ENCODE results near the gene SLC9A7.

The SLC9A7 gene

DNA sequence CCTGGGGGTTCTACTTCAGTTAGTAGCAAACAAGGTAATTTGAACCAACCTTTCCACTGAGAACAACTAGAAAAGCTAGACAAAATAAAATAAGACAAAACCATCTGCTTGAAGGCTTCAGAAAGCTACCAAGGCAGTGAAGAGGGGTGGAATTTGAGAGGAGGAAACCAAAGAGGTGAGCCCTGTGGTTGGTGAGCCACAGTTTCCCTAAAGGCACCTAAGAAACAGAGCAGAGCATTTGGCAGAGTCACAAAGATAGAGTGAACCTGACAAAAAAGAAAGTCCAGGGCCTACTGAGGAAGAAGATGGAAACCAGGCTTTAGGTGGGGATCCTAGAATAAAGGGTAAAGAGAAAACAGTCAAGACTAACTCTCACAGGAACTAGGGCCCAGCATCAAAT is 141.0 kb downstream of the SLC9A7 start:
- H3K4me3 ChIP-seq (ENCODE audit: low read depth, low read length) = no peak overlapping the region
- TF ChIP-seq, protein P1, sequence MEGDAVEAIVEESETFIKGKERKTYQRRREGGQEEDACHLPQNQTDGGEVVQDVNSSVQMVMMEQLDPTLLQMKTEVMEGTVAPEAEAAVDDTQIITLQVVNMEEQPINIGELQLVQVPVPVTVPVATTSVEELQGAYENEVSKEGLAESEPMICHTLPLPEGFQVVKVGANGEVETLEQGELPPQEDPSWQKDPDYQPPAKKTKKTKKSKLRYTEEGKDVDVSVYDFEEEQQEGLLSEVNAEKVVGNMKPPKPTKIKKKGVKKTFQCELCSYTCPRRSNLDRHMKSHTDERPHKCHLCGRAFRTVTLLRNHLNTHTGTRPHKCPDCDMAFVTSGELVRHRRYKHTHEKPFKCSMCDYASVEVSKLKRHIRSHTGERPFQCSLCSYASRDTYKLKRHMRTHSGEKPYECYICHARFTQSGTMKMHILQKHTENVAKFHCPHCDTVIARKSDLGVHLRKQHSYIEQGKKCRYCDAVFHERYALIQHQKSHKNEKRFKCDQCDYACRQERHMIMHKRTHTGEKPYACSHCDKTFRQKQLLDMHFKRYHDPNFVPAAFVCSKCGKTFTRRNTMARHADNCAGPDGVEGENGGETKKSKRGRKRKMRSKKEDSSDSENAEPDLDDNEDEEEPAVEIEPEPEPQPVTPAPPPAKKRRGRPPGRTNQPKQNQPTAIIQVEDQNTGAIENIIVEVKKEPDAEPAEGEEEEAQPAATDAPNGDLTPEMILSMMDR (IDR thresholded peaks at IDR 0.05; ENCODE audit: low read depth, low read length) = no peak
- TF ChIP-seq MAX (IDR thresholded peaks at IDR 0.05; ENCODE audit: low read depth, low read length) (no peak), POLR2A (IDR thresholded peaks at IDR 0.05; ENCODE audit: extremely low read depth, insufficient read length) (no peak), MYC (IDR thresholded peaks at IDR 0.05; ENCODE audit: low read depth, low read length) (no peak)
- no peak for DNase-seq (ENCODE audit: low read depth)

DNA sequence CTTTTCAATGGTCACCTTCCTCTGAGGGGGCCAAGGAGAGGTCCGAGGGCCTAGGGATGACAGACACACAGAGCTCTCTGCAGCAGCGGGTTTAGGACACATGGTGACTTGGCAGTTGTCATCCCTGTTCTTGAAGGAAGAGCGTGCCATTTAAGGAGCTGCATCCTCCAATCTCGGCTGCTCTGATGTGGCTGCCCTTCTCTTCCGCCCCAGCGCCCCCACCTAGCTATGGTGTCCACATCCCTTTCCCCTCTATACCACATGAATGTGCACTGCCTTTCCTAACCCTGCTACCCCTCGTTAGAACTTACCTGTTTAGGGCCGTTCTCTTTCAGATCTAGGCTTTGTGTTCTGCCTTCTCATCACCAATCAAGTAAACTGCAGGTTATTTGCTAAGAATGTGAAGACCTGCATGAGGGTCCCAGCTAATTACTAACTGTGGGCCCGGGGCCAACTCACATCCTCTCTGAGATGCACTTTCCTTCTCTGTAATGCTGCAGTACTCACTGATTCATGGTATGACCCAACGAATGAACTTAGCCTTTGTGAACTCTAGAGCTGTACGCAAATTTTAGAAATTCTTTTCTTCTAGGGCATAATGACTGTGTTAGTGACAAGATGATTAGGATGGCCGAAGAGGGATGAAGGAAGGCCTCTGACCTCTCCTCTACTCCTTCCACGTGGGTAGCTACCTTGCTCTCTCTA is 147.1 kb downstream of the SLC9A7 start:
- TF ChIP-seq MYC (IDR thresholded peaks at IDR 0.05; ENCODE audit: low read depth, low read length) (no peak), POLR2A (IDR thresholded peaks at IDR 0.05; ENCODE audit: extremely low read depth, insufficient read length) (no peak), MAX (IDR thresholded peaks at IDR 0.05; ENCODE audit: low read depth, low read length) (no peak)
- TF ChIP-seq, protein P1 (IDR thresholded peaks at IDR 0.05; ENCODE audit: low read depth, low read length) = no peak
- no peak for DNase-seq (ENCODE audit: low read depth)
- no peak overlapping the region for H3K4me3 ChIP-seq (ENCODE audit: low read depth, low read length)

GRCh38 chrX:46610070-46610658 is 148.8 kb downstream of the SLC9A7 start:
- TF ChIP-seq MAX (IDR thresholded peaks at IDR 0.05; ENCODE audit: low read depth, low read length) (no peak), POLR2A (IDR thresholded peaks at IDR 0.05; ENCODE audit: extremely low read depth, insufficient read length) (no peak), MYC (IDR thresholded peaks at IDR 0.05; ENCODE audit: low read depth, low read length) (no peak)
- TF ChIP-seq, protein P1 (IDR thresholded peaks at IDR 0.05; ENCODE audit: low read depth, low read length) = no peak
- H3K4me3 ChIP-seq (ENCODE audit: low read depth, low read length) = no peak overlapping the region

GRCh38 chrX:46607916-46608315 is 151.0 kb downstream of the SLC9A7 start:
- DNase-seq (ENCODE audit: low read depth) = no peak
- no peak for TF ChIP-seq POLR2A (IDR thresholded peaks at IDR 0.05; ENCODE audit: extremely low read depth, insufficient read length)
- no peak for TF ChIP-seq MYC (IDR thresholded peaks at IDR 0.05; ENCODE audit: low read depth, low read length)
- no peak for TF ChIP-seq MAX (IDR thresholded peaks at IDR 0.05; ENCODE audit: low read depth, low read length)
- TF ChIP-seq, protein P1 (IDR thresholded peaks at IDR 0.05; ENCODE audit: low read depth, low read length) = no peak
- no peak overlapping the region for H3K4me3 ChIP-seq (ENCODE audit: low read depth, low read length)

More at GRCh38 chrX:46610070-46610658, 148.8 kb downstream of the SLC9A7 start:
- no peak for DNase-seq (ENCODE audit: low read depth)

- DNase-seq (ENCODE audit: low read depth) = no peak
- no peak overlapping the region for H3K4me3 ChIP-seq (ENCODE audit: low read depth, low read length)
- TF ChIP-seq POLR2A (IDR thresholded peaks at IDR 0.05; ENCODE audit: extremely low read depth, insufficient read length) (no peak), MAX (IDR thresholded peaks at IDR 0.05; ENCODE audit: low read depth, low read length) (no peak), MYC (IDR thresholded peaks at IDR 0.05; ENCODE audit: low read depth, low read length) (no peak)
- TF ChIP-seq, protein P1 (IDR thresholded peaks at IDR 0.05; ENCODE audit: low read depth, low read length) = no peak
Observed at GRCh38 chrX:46602468-46603102, 156.3 kb downstream of the SLC9A7 start.

Data from NB4 (cell line).